ENCODE data around the gene ADCY9.

The ADCY9 gene

GRCh38 chr16:4015275-4016004 lies 100.8 kb downstream of the ADCY9 start:
- peak overlapping the region; percentile 46 for H3K27ac Mint-ChIP-seq

GRCh38 chr16:4011940-4012629 lies 104.2 kb downstream of the ADCY9 start:
- Mint-ChIP-seq H3K9me3 (peaks cover 6% of the 10 kb centered on the region), H3K4me3 (no peak overlapping the region), H3K4me1 (peaks cover 42% of the 10 kb centered on the region), H3K27ac (no peak overlapping the region), H3K36me3 (ENCODE audit: low read depth) (no peaks in the 10 kb centered on the region), H3K27me3 (ENCODE audit: low read depth, poor library complexity) (peaks cover 20% of the 10 kb centered on the region)
- TF ChIP-seq, protein P1, sequence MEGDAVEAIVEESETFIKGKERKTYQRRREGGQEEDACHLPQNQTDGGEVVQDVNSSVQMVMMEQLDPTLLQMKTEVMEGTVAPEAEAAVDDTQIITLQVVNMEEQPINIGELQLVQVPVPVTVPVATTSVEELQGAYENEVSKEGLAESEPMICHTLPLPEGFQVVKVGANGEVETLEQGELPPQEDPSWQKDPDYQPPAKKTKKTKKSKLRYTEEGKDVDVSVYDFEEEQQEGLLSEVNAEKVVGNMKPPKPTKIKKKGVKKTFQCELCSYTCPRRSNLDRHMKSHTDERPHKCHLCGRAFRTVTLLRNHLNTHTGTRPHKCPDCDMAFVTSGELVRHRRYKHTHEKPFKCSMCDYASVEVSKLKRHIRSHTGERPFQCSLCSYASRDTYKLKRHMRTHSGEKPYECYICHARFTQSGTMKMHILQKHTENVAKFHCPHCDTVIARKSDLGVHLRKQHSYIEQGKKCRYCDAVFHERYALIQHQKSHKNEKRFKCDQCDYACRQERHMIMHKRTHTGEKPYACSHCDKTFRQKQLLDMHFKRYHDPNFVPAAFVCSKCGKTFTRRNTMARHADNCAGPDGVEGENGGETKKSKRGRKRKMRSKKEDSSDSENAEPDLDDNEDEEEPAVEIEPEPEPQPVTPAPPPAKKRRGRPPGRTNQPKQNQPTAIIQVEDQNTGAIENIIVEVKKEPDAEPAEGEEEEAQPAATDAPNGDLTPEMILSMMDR (IDR thresholded peaks at IDR 0.05), result no peak
- no peak for DNase-seq

More at GRCh38 chr16:4015275-4016004, 100.8 kb downstream of the ADCY9 start:
- DNase-seq, result no peak
- Mint-ChIP-seq H3K9me3 (peaks cover 6% of the 10 kb centered on the region), H3K27me3 (ENCODE audit: low read depth, poor library complexity) (peaks cover 16% of the 10 kb centered on the region), H3K36me3 (ENCODE audit: low read depth) (no peaks in the 10 kb centered on the region), H3K4me1 (peaks cover 44% of the 10 kb centered on the region), H3K4me3 (no peak overlapping the region)
- TF ChIP-seq, protein P1 (IDR thresholded peaks at IDR 0.05), result no peak

GRCh38 chr16:4011225-4011939 lies 104.9 kb downstream of the ADCY9 start:
- DNase-seq, result peak; percentile 24
- H3K27me3 Mint-ChIP-seq (ENCODE audit: low read depth, poor library complexity), result peaks cover 19% of the 10 kb centered on the region
- H3K4me3 Mint-ChIP-seq, result peak overlapping the region; percentile 42
- peak overlapping the region; percentile 90 for H3K27ac Mint-ChIP-seq
- peaks cover 42% of the 10 kb centered on the region for H3K4me1 Mint-ChIP-seq
- H3K9me3 Mint-ChIP-seq, result peaks cover 6% of the 10 kb centered on the region
- no peaks in the 10 kb centered on the region for H3K36me3 Mint-ChIP-seq (ENCODE audit: low read depth)
- TF ChIP-seq, protein P1 (IDR thresholded peaks at IDR 0.05), result no peak

- H3K9me3 Mint-ChIP-seq, result peaks cover 6% of the 10 kb centered on the region
- H3K4me1 Mint-ChIP-seq, result peaks cover 36% of the 10 kb centered on the region
- DNase-seq, result no peak
- H3K4me3 Mint-ChIP-seq, result no peak overlapping the region
- peaks cover 16% of the 10 kb centered on the region for H3K27me3 Mint-ChIP-seq (ENCODE audit: low read depth, poor library complexity)
- H3K36me3 Mint-ChIP-seq (ENCODE audit: low read depth), result no peaks in the 10 kb centered on the region
- peak overlapping the region; percentile 90 for H3K27ac Mint-ChIP-seq
- TF ChIP-seq, protein P1 (IDR thresholded peaks at IDR 0.05), result no peak
These were observed 105.8 kb downstream of the ADCY9 start for GRCh38 chr16:4010225-4011158.

DNA sequence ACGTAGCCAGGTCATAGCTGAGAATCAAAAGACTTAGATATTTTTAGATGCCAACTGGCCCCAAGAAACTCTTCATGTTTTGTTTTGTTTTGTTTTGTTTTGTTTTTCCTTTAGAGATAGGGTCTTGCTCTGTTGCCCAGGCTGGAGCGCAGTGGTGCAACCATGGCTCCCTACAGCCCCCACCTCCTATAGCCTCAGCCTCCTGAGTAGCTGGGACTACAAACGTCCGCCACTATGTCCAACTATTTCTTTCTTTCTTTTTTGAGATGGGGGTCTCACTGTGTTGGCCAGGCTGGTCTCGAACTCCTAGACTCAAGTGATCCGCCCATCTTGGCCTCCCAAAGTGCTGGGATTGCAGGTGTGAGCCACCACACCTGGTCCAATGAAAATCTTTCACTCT lies 107.1 kb downstream of the ADCY9 start:
- H3K4me1 Mint-ChIP-seq, result peaks cover 36% of the 10 kb centered on the region
- DNase-seq, result no peak
- H3K27ac Mint-ChIP-seq, result no peak overlapping the region
- H3K36me3 Mint-ChIP-seq (ENCODE audit: low read depth), result no peaks in the 10 kb centered on the region
- H3K27me3 Mint-ChIP-seq (ENCODE audit: low read depth, poor library complexity), result peaks cover 16% of the 10 kb centered on the region
- no peak overlapping the region for H3K4me3 Mint-ChIP-seq
- H3K9me3 Mint-ChIP-seq, result peaks cover 6% of the 10 kb centered on the region
- TF ChIP-seq, protein P1 (IDR thresholded peaks at IDR 0.05), result no peak
